ENCODE data around the gene CCT5. TPM values are rescaled to one million over a fixed set of nuclear protein-coding genes. Genes with fewer than 3 reads are reported as not detected.

CCT5 gene
- total RNA-seq (2014; rRNA removed): 532 and 556 TPM in 2 replicates
- 328 TPM for polyA plus RNA-seq (2012)

DNA sequence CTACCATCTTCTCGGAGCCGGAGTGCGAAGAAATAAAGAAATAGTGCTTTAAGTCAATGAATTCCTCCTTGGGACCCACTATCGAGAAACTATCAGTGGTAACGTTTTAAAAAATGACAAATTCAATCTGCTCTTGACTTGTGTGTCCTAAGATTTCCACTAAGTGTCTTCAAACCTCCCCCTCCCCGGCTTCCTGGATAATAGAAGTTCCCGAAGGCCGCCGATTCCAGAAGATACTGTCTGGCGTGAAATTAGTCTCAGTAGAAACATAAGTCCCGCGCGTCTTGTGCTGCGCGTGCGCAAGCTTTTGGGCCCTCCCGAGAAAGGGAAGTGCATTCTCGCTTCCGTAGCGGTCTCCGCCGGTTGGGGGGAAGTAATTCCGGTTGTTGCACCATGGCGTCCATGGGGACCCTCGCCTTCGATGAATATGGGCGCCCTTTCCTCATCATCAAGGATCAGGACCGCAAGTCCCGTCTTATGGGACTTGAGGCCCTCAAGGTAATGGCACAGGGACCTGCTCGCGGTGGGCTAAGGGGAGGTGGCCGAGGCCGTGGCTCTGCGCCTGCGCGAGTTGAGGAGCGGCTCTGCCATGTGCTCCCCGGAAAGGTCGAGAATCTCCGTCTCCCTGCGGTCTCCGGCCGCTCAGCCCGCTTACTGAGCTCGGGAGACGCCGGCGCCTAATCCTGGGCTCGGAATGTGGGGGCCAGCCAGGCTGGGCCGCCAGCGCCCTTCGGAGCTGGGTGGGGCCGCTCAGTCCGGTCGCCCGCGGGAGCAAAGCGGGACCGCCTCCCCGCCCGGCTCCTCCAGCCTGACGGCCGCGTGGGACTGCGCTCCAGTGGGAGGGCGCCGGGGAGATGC is at the start of gene CCT5:
Gene CCT5, plus strand, starts transcription at position 333 of the 858 bp plus-strand sequence. Its CDS starts 61 bp downstream, at position 394.
- DNase-seq (ENCODE audit: low read depth): peak; percentile 98

DNA sequence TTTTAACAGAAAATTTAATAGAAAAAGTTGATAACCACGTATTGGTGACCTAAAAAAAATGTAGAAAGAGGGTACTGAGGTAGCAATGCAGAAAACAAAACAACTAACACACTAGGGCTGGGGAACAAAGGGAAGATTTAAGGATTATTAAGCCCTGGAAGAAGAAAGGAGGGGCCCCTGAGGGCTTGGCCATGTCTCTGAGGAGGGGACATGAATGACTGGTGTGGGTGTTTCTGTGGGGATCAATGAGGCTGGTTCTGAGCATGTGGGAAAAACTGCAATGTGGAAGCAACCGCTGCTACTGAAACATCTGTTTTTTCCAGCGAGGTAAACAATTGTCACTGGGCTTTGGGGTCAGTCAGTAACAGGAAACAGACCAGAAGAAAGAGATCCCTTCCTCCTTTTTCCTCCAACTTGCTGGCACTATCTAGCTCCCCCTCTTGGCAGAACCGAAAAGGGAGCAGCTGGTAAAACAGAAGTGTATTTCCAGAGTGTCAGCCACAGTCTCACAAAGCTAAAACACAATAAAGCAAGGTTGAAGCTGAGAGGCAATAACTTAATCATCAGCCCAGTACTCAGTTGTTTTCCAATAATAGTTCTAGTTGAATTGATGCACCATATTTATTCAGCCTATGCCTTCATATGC is 48.7 kb upstream of the CCT5 start:
- peak; percentile 21 for DNase-seq (ENCODE audit: low read depth)

DNA sequence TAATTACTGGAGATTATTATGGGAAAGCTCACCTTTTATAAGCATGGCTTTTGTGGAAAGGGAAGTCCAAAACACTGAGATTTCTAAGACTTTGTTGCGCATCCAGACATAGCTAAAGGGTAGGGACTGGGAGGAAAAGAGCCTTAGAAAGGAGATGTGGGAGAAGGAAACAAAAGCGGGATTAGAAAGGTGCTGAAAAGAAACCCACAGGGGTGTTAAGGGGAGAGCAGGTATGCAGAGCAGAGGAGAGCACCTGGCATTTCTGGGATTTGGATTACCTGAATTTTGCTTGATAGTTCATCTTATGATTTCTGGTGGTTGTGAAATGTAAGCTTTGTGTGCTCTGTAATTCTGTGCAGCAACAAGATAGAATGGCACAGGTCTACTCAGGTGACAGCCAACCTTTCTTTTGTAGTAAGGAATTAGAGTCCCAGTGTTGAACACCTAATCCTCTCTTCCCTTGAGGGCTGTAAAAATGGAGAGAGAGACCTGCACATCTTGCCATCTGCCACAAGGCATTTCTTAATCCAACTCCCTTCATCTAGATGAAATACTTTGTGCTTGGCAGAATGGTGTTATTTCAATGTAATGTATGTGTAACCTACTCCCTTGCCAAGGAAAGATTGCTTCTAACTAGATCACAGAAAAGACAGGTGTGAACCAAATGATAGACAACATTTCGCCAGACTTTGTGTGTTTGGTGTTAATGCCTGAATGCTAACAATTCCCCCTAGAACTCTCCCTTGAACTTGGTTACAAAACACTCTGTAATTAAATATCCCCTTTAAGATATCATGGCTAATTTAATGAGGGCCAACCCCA is 47.8 kb upstream of the CCT5 start:
- DNase-seq (ENCODE audit: low read depth): no peak

DNA sequence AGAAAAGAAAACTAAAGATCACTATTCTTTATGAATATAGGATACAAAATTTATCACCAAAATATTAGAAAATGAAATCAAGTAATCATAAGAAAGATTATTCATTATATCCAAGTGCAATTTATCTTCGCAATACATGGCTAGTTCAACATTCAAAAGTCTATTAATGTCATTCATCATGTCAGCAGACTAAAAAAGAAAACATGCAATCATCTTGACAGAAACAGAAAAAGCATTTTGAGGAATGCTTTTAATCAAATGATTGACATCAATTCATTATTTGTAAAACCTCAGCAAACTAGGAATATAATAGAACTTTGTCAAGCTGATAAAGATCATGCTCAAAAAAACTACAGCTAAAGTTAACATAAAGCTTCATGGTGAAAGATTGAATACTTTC is 41.1 kb upstream of the CCT5 start:
- DNase-seq (ENCODE audit: low read depth): no peak

DNA sequence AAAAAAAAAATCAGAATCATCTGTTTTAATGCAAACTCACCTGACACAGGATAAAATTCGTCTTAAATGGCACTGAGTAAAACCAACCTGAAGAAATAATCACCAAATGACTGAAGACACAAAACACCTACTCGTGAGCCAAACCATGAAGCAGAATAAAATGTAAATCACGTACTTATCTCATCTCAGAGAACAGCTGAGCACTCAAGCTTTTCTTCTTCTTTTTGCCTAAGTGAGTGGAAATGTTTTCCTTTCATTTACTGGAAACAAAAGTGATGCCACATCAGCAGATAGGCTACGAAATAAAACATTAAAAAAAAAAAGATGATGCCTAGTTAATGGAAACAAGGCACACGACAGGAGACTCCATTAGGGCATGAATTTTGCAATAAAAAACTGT is 36.8 kb upstream of the CCT5 start:
- no peak for DNase-seq (ENCODE audit: low read depth)

DNA sequence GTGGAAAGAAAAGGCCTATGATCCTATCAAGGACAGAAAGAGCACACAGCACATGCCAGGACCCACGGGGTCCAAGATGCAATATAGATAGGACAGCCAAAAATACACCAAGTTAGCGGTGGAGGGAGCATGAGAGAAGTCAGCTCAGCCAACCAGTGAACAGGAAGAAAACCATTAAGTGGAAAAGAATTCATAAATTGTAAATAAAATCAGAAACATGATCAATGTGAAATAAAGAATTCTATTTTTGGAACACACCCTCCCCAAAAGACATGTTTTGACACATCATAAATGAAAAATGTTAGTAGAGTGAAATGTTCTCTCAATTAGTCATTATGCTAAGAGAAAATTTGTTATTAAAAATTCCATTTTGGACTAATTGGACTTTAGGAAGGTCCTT is 36.0 kb upstream of the CCT5 start:
- no peak for DNase-seq (ENCODE audit: low read depth)

DNA sequence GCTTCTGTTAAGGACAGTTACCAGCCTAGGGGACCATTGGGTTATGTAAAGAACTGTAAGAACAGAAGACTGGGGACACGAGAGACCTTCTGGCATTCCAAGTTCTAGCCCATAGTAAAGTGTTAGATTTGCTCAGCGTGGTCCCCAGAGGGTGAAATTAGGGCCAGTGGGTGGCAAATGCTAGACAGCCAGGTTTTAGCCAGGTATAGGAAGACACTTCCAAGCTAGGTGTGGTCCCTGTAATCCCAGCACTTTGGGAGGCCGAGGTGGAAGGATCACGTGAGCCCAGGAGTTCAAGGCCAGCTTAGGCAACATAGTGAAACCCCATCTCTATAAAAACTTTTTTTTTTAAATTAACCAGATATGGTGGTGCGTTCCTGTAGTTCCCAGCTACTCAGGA is 34.7 kb upstream of the CCT5 start:
- no peak for DNase-seq (ENCODE audit: low read depth)

DNA sequence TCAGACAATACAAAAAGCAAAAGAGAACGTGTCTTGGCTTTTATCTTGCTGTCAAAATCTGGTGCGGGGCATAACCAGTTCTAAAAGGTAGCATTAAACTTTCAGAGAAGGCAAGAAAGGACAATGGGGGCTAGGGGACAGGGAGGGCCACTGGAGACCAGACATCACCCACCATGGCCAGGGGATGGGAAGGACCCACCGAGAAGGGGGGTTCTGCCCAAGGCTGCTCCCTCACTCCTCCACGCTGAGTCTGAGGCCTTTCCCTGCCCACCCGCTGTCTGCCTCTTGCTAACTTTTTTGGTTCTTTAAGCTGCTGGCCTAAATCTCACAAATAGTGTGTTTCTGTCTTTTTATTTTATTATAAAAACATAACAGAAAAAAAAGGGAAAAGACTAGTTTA is 34.0 kb upstream of the CCT5 start:
- no peak for DNase-seq (ENCODE audit: low read depth)

DNA sequence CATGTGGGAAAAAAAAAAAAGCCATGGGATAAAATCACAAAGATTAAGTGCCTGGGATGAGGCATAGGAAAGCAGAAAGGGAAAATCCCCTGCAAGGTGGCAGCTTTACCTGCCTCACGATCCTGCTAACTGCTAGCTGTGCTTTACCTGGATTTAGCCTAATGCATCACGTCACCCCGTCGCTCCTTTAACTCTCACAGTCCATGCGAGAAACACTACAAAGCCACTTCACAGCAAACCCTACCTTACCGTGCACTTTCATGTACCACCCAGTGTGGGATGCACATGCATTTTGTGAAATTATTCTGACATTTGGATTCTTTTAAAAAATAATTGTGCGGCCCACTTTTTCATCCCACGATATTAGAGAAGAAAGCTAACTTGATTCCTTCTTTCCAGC is 31.4 kb upstream of the CCT5 start:
- no peak for DNase-seq (ENCODE audit: low read depth)

DNA sequence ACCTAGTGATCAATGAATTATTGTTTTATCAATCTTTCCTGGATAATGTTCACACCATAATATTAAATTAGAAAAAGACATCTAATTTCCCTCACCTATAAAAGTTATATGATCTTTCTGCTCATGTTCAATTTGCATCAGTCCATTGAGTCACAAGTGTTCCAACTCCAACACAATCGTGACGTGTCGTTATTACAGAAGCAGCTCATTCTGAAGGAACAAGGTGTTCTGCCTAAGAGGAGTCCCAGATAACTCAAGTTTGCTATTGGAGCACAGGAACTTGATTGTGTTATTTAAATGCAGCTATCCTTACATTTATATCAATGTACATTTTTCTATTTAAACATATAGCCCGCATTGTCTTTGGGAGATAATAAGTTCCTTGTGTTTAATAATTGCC is 31.0 kb upstream of the CCT5 start:
- no peak for DNase-seq (ENCODE audit: low read depth)

DNA sequence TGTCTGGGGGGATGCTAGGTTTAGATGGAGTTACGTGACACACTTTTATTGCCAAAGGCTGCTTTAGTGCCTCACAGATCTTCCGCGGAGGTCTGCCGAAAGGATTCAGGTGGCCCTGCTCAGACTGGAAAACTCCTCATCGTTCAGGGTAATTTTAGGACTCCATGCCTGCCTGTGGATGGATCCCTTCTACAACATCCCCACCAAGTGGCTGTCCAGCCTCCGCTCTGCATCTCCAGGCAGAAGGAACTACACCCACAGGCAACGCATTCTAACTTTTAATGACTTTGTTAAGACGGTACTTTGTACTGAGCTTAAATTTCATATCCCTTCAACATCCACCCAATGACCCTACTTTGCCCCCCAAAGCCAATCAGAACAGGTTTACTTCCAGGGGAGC is 29.8 kb upstream of the CCT5 start:
- no peak for DNase-seq (ENCODE audit: low read depth)

DNA sequence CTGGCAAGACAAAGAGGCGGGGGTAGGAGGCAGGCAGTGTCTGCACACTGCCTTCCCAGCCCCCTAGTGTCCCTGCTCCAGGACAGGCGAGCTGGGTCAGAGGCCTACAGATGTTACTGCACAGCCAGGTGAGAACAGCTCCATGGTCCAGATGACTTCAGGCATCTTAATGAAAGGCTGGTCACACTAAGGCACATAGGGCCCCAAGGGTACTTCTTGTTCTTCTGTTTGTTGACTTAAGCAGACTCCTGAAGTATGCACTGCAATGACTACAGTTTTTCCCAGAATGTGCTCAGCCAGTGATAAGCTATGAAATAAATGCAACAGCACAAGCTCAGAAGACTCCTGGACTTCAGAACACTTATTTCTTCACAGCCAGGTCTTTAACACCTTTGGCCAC is 27.8 kb upstream of the CCT5 start:
- no peak for DNase-seq (ENCODE audit: low read depth)

DNA sequence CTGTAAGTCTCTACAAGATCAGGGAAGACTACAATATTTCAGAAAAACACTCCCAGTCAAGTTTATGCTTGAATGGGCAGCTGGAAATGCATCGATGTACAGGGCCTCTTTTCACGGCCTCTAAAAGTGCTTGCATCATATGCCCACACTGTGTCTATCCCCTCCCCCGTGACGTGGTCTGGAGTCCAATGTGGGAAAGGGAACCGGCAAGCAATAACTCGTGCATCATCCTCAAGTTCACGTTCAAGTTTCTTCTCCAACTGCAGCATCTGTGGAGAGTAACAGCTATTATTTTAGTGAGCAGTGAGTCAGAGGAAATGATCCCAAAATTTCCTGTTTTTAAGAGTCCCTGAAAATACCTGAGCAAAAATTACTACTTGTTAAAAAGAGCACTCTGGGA is 22.7 kb upstream of the CCT5 start:
- peak; percentile 64 for DNase-seq (ENCODE audit: low read depth)

DNA sequence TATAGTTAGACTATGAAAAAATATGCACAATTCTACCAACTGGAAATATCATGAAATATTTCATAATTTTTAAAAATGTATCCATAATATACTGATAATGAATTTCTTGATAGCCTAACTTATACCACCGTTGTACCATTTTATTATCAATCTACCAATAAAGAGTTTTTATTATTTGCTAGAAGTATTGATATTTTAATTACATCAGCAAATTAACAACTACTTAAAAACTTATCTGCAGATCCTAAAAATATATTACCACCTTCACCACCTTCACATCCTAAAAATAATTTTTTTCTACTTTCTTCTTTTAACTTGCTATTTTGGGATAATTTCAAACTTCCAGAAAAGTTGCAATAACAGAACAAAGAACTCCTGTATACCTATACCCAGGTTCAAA is 21.8 kb upstream of the CCT5 start:
- DNase-seq (ENCODE audit: low read depth): no peak

DNA sequence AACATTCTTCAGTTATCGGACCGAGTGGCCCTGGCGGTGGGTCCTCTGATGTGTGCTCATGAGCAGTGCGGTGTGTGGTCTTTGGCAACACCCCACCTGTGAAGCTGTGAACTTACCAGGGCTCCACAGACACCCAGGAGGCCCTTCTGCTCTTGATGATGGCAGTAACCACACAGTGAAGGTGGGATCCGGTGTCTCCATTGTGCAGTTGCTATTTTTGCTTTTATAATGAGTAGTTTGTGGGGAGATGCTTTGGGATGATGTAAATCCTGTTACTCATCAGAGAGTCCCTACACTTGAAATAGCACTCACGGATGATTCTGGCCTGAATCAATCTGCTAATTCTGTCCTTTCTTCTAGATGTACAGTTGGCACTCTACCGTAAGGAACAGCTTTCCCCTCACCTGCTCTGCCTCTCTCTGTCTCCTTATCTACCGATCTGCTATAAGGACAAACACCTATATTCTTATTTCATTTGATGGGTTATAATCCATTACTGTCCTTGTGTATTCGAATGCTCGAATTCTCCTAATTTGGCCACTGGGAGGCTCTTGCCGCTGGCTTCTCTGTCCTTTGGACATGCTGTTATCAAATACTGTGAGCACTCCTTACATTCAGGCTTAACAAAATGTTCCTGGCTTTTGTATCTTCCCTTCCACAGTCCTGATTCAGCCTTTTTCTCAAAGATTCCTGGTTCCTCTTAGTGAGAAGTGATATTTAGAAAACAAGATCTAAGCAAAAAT is 20.6 kb upstream of the CCT5 start:
- DNase-seq (ENCODE audit: low read depth): peak; percentile 88

DNA sequence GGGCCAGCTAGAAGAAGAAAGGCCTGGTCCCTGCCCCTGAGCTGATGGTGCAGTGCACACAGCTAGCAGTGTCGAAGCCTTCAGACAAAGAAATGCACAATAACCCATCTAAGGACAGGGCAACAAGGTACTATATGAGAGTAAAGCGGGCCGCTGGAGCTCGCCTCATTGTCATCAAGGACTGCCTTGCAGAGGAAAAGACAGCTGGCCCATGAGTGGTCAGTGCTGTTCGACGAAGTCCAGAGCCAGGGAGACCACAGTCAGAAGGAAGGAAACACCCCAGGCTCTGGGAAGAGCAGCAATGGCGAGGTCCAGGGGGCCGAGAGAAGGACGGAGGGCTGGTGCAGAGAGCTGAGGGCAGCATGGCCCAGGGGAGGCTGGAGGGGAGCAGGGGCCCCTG is 17.7 kb upstream of the CCT5 start:
- no peak for DNase-seq (ENCODE audit: low read depth)

DNA sequence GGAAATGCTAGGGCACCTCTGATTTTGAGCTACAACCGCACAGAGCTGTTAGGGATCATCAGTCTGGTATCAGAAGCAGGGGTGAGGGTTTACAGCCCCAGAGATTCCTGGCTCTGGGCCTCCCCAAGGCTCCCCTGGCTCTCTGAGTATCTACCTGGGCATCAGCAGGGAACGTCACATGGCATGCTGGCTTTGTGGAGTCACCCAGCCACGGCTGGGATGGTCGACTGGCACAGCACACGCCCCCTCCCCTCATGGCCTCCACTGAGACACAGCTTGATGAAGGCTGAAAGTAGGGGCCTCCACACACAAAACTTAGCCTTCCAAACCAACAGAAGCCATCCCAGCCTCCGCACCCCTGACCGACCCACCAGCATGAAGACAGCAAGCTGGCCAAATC is 17.1 kb upstream of the CCT5 start:
- DNase-seq (ENCODE audit: low read depth): no peak

DNA sequence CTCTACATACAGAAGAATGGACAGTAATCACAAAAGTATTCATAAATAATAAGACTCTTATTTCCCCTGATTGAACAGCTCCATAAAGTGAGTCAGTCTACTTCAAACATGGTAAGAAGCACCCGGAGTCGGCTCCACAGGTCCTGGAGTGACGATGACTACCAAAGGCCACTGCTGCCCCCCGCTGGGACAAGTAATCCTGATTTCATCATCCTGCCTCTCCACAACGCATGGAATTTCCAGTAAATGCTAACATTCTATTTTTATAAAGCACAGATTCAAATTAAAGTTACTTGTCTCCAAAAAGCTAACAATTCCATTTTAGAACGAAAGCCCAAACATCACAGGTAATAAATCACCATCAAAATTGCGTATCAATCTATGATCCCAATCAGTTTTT is 16.6 kb upstream of the CCT5 start:
- DNase-seq (ENCODE audit: low read depth): peak; percentile 86

DNA sequence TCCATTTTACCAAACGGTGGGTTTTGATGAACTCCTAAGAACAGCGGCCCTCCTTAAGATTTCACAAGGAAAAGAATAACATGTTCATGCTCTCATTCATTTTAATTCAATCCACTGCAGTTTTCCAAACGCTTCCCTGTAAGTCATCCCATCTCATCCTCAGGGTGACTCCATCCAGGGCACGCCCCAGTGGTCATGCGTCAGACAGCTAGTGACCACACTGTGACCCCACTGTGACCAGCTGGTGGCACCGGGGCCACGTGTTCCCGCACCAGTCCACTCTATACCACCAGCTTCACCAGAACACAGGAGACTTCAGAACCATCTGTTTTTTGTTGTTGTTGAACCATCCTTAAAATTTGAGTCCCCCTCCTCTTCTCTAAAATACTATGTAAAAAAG is 14.7 kb upstream of the CCT5 start:
- peak; percentile 82 for DNase-seq (ENCODE audit: low read depth)

DNA sequence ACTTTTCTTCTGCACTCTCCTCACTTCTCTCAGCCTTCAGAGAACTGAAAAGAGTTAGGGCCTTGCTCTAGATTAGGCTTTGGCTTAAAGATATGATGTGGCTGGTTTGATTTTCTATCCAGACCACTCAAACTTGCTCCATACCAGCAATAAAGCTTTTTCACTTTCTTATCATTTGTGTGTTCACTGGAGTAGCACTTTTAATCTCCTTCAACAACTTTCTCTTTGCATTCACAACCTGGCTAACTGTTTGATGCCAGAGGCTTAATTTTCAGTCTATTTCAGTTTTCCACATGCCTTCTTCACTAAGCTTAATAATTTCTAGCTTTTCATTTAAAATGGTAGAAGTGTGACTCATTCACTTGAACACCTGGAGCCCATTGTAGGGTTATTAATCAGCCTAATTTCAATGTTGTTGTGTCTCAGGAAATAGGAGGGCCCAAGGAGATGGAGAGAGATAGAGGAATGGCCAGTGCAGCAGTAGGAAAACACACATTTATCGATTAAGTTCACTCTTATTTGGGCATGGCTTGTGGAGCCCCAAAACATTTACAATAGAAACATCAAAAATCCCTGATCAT is 6.3 kb upstream of the CCT5 start:
- DNase-seq (ENCODE audit: low read depth): no peak

DNA sequence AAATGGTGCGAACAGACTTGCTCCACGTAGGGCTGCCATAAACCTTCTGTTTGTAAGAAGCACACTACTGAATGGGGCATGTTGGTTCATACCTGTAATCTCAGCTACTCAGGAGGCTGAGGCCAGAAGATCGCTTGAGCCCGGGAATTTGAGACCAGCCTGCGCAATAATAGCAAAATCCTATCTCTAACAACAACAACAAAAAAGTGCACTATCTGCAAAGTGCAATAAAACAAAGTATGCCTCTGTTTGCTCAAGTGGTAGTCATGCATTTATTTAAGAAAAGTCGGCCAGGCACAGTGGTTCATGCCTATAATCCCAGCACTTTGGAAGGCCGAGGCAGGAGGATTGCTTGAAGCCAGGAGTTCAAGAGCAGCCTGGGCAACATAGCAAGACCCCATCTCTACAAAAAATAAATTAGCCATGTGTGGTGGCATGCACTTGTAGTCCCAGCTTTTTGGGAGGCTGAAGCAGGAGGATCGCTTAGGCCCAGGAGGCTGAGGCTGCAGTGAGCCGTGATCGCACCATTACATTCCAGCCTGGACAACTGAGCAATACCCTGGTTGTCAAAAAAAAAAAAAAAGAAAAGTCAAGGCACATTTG is 5.6 kb upstream of the CCT5 start:
- DNase-seq (ENCODE audit: low read depth): no peak
